Central memory CD4-positive, alpha-beta T cell (primary cell): Measurements from ENCODE around the gene SLC16A6.
"Not testable (repeated sequence)": the region's sequence is repeated elsewhere in the genome, so short reads cannot be mapped to it uniquely, and the experiment has no call there.

Source experiments
- DNase-seq: peaks from one replicate; pipeline ENCODE4 v3.0.0; 2022

The SLC16A6 gene

DNA sequence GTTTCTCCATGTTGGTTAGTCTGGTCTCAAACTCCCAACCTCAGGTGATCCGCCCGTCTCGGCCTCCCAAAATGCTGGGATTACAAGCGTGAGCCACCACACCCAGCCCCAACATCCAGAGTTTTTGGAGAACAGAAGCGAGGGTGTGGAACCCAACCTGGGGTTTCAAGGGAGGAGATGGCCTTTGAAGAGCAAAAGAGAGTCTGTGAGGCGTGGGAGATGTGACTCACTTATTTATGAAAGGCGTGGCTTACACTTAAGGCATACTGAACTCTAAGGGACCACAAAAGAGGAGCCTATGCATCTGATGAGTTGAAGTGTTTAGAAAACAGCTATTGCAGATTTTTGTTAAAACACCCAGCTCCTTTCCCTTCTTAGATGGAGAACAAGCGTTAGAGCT, 19.2 kb upstream of the SLC16A6 start:
- peak; percentile 23 for DNase-seq

DNA sequence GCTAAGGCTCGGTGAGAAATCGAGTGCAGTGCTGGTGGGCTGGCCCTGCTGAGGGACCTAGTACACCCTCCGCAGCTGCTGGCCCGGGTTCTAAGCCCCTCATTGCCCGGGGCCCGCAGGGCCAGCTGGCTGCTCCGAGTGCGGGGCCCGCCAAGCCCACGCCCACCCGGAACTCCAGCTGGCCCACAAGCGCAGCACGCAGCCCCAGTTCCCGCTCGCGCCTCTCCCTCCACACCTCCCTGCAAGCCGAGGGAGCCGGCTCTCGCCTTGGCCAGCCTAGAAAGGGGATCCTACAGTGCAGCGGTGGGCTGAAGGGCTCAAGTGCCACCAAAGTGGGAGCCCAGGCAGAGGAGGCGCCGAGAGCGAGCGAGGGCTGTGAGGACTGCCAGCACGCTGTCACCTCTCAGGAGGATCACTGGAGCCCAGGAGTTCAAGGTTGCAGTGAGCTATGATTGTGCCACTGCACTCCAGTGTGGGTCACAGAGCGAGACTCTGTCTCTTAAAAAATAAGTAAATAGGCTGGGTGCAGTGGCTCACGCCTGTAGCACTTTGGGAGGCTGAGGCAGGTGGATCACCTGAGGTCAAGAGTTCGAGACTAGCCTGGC, 18.2 kb upstream of the SLC16A6 start:
- not testable (repeated sequence) for DNase-seq

GRCh38 chr17:68308486-68308885, 17.6 kb upstream of the SLC16A6 start:
- DNase-seq = not testable (repeated sequence)

GRCh38 chr17:68307443-68307842, 16.5 kb upstream of the SLC16A6 start:
- DNase-seq = no peak

DNA sequence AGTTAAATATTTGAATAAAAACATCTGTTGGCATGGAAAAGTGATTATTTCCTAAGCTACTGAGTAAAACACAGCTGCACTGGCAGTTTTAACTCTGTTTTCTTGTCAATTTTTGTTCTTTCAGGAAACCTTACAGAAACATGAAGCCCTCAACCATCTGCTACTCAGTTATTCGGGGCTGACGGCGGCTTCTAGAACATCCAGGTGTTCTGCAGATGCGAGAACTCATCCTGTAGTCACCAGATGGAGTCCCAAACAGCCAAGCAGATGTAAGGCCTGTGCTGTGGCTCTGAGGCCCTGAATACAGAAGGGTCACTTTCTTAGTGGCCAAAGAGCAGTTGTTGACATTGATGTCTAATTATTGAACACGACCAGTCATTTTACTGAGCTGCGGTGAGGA, 15.9 kb upstream of the SLC16A6 start:
- no peak for DNase-seq

DNA sequence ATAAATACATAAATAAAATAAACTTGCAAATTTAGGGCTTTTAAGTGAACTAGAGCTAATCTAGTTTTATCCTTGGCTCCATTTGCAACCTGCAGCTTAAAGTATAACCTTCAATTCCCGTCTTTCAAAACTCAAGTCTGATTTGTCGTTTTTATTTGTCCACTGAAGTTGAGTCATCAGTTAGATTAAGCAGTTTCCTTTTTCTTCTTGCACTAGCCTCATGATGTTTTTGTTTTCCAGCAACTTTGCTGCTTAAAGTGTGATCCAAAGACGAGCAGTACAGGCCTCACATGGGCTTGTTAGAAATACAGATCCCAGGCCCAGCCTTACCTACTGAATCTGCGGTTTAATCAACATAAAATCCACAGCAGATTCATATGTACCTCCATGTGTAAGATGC, 14.2 kb upstream of the SLC16A6 start:
- no peak for DNase-seq

DNA sequence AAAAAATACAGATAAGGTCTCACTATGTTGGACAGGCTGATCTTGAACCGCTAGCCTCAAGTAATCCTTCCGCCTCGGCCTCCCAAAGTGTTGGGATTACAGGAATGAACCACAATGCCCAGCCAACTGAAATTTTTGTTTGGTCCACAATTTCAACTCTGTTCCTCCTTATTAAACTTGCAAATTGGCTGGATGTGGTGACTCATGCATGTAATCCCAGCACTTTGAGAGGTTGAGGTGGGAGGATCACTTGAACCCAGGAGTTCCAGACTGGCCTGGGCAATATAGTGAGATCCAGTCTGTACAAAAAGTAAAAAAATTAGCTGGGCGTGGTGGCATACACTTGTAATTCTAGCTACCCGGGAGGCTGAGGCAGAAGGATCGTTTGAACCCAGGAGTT, 13.8 kb upstream of the SLC16A6 start:
- no peak for DNase-seq

- no peak for DNase-seq
These were observed 11.7 kb upstream of the SLC16A6 start for GRCh38 chr17:68302666-68303065.

- DNase-seq = no peak
These were observed 11.2 kb upstream of the SLC16A6 start for GRCh38 chr17:68302066-68302564.

- DNase-seq = no peak
These were observed 10.6 kb upstream of the SLC16A6 start for GRCh38 chr17:68301438-68301959.

DNA sequence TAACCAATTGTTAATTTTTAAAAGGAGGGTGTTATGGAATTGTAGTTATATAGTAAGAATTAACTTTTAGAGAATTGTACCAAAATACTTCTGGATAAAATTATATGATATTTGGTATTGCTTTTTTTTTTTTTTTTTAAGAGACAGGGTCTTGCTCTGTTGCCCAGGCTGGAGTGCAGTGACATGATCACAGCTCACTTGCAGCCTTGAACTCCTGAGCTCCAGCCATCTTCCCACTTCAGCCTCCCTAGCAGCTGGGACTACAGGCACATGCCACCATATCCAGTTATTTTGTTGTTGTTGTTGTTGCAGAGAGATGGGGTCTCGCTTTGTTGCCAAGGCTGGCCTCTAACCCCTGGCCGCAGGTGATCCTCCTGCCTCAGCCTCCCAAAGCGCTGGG, 8.9 kb upstream of the SLC16A6 start:
- no peak for DNase-seq

GRCh38 chr17:68298601-68299000, 7.7 kb upstream of the SLC16A6 start:
- DNase-seq = no peak

- DNase-seq = no peak
These were observed 6.3 kb upstream of the SLC16A6 start for GRCh38 chr17:68297195-68297594.

GRCh38 chr17:68296217-68297191, 5.6 kb upstream of the SLC16A6 start:
- peak; percentile 81 for DNase-seq

GRCh38 chr17:68295086-68295485, 4.2 kb upstream of the SLC16A6 start:
- DNase-seq = no peak

- DNase-seq = no peak
These were observed 3.7 kb upstream of the SLC16A6 start for GRCh38 chr17:68294617-68295016.

GRCh38 chr17:68294196-68294555, 3.2 kb upstream of the SLC16A6 start:
- DNase-seq = no peak

GRCh38 chr17:68293490-68294195, 2.7 kb upstream of the SLC16A6 start:
- no peak for DNase-seq

- DNase-seq = no peak
These were observed 1.7 kb upstream of the SLC16A6 start for GRCh38 chr17:68292689-68293040.

GRCh38 chr17:68291836-68292688, 1.1 kb upstream of the SLC16A6 start:
- peak; percentile 97 for DNase-seq

GRCh38 chr17:68290268-68290954, 516 bp downstream of the SLC16A6 start:
- DNase-seq = peak; percentile 77

DNA sequence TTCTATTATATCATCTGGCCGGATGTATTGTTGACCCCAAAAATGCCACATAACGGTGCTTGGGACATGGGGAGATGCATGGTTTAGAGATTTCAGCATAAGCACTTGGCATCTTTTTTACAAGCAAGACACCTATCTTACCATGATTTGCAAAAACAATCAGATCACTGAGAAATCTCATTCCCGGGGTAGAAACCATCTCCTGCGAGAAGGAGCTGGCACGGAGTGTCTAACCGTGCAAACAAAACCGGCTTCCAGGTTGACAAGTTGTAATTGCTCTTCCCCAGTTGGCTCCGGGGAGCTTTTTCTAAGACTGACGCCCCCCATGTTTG, 1.0 kb downstream of the SLC16A6 start:
- DNase-seq = no peak
